ENCODE measurements around the gene SLF2.

Gene SLF2

GRCh38 chr10:100877461-100877850 is 35.3 kb upstream of the SLF2 start:
- Histone ChIP-seq H3K27me3 (peaks cover 0 to 74% of the 10 kb centered on the region in 2 donors), H3K4me3 (no peak overlapping the region), H3K27ac (no peak overlapping the region), H3K36me3 (no peaks in the 10 kb centered on the region), H3K4me1 (peaks cover 0 to 8% (median 3%) of the 10 kb centered on the region in 4 donors), H3K9me3 (no peaks in the 10 kb centered on the region)
- intact Hi-C loops (cut with DNase I; ENCODE audit: low total_unique reads), result no loop called here
- TF ChIP-seq CTCF (IDR thresholded peaks at IDR 0.05), result no peak
- DNase-seq, result no peak

GRCh38 chr10:100878291-100878910 is 34.4 kb upstream of the SLF2 start:
- H3K36me3 ChIP-seq, result no peaks in the 10 kb centered on the region
- H3K4me1 ChIP-seq, result peaks cover 0 to 15% (median 8%) of the 10 kb centered on the region in 4 donors
- TF ChIP-seq CTCF (IDR thresholded peaks at IDR 0.05), result peak in 1 of 2 experiments; percentile 31
- H3K9me3 ChIP-seq, result no peaks in the 10 kb centered on the region
- H3K4me3 ChIP-seq, result no peak overlapping the region
- peaks cover 0 to 70% of the 10 kb centered on the region in 2 donors for H3K27me3 ChIP-seq
- intact Hi-C loops (cut with DNase I; ENCODE audit: low total_unique reads), result no loop called here
- DNase-seq, result no peak
- no peak overlapping the region for H3K27ac ChIP-seq

GRCh38 chr10:100879741-100880360 is 32.9 kb upstream of the SLF2 start:
- no peak for TF ChIP-seq CTCF (IDR thresholded peaks at IDR 0.05)
- Histone ChIP-seq H3K9me3 (no peaks in the 10 kb centered on the region), H3K36me3 (no peaks in the 10 kb centered on the region), H3K4me1 (peaks cover 0 to 15% (median 8%) of the 10 kb centered on the region in 4 donors), H3K27me3 (peaks cover 0 to 56% of the 10 kb centered on the region in 2 donors), H3K27ac (no peak overlapping the region), H3K4me3 (no peak overlapping the region)
- no peak for DNase-seq
- intact Hi-C loops (cut with DNase I; ENCODE audit: low total_unique reads), result no loop called here

GRCh38 chr10:100881556-100882213 is 31.1 kb upstream of the SLF2 start:
- intact Hi-C loops (cut with DNase I; ENCODE audit: low total_unique reads), result no loop called here
- peaks cover 0 to 40% of the 10 kb centered on the region in 2 donors for H3K27me3 ChIP-seq
- DNase-seq, result no peak
- no peaks in the 10 kb centered on the region for H3K9me3 ChIP-seq
- H3K4me1 ChIP-seq, result peaks cover 0 to 15% (median 8%) of the 10 kb centered on the region in 4 donors
- no peak for TF ChIP-seq CTCF (IDR thresholded peaks at IDR 0.05)
- no peak overlapping the region for H3K4me3 ChIP-seq
- no peak overlapping the region for H3K27ac ChIP-seq
- no peaks in the 10 kb centered on the region for H3K36me3 ChIP-seq

GRCh38 chr10:100882252-100882651 is 30.5 kb upstream of the SLF2 start:
- Histone ChIP-seq H3K4me3 (no peak overlapping the region), H3K27me3 (peaks cover 0 to 35% of the 10 kb centered on the region in 2 donors), H3K4me1 (peaks cover 0 to 15% (median 8%) of the 10 kb centered on the region in 4 donors), H3K9me3 (no peaks in the 10 kb centered on the region), H3K27ac (no peak overlapping the region), H3K36me3 (no peaks in the 10 kb centered on the region)
- TF ChIP-seq CTCF (IDR thresholded peaks at IDR 0.05), result no peak
- DNase-seq, result no peak
- intact Hi-C loops (cut with DNase I; ENCODE audit: low total_unique reads), result no loop called here

Data from tibial artery (tissue), 4 donors.